Heart left ventricle (tissue), 13 donors: ENCODE results near the gene NLRC3.

ENCODE experiments used
- CTCF ChIP-seq, 12 donors: fragments of 200-600 bp; sonication (generic) in 4 of 12; IDR thresholded peaks; one replicate each; pipeline versions ENCODE4 v1.5.0 to v1.8.0; 2018 to 2022; ENCODE audit warnings: antibody characterized with exemption in 12 of 12, mild to moderate bottlenecking in 5 of 12
- POLR2A ChIP-seq, 2 donors: fragments of 450-650 bp; IDR thresholded peaks; one replicate each; pipeline ENCODE4 v1.6.1; 2017; ENCODE audit warnings: antibody characterized with exemption in 2 of 2, mild to moderate bottlenecking in 2 of 2, moderate library complexity in 2 of 2
- donor health status: ischemic (EF 13 %, LVEDD 7.1; RV severe dilation, severe dysfunction).
- donor health status: DM: no; HTN: yes; CAD: no.
- donor health status: DM: no; HTN: no; CAD: no.
- donor health status: ischemic (EF 25% LVEDD 6.9; RV normal size, moderate dysfunction).
- donor health status: ischemic (EF 25% LVEDD 5.7; RV mildly dilated, moderate dysfunction).
- donor health status: ischemic (EF 35%, LVEDD 5.7; RV mildly dilated, moderate dysfunction).
- donor health status: nonischemic (EF 11% LVEDD 7.7; RV severe dilation, severe dysfunction).
- donor health status: DM: yes; HTN: yes; CAD: no.
- donor health status: PGD.
- donor health status: ischemic (EF 29% LVEDD 5.4; RV normal size, mild dysfunction).
- donor health status: nonischemic (EF 23%, LVEDD 6.1; RV moderate dilation, normal function).

GRCh38 chr16:3550851-3551847 is 26.1 kb downstream of the NLRC3 start:
- TF ChIP-seq CTCF (IDR thresholded peaks at IDR 0.05) (no peak), POLR2A (IDR thresholded peaks at IDR 0.05) (no peak)
